NCI-H128 (cell line): ENCODE data around the gene NBDY.
"Not testable (repeated sequence)": the region's sequence is repeated elsewhere in the genome, so short reads cannot be mapped to it uniquely, and the experiment has no call there.

Source experiments
- DNase-seq: peaks from one replicate; lab custom pipeline; 2025; ENCODE audit not compliant: unreplicated experiment; lab: John Stamatoyannopoulos, UW

Gene NBDY

DNA sequence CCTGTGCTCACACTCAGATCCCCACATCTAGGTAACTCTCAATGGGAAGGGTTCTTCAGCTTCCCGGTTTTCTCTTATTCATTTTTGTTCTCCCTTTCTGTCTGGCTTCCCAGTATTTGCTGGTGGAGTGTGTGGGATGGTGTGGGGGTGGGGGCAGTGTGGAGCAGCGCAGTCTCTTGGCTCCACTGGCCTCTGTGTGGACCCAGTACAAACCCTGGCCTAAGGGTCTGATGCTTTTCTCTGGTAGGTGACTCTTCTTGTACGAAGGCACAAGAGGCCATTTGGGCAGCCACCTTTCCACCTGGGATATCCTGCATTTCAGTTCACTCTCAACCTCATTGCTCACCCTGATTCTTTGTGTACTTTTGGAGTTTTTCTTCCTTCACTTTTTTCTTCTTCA lies 71.3 kb downstream of the NBDY start:
- DNase-seq, result no peak

DNA sequence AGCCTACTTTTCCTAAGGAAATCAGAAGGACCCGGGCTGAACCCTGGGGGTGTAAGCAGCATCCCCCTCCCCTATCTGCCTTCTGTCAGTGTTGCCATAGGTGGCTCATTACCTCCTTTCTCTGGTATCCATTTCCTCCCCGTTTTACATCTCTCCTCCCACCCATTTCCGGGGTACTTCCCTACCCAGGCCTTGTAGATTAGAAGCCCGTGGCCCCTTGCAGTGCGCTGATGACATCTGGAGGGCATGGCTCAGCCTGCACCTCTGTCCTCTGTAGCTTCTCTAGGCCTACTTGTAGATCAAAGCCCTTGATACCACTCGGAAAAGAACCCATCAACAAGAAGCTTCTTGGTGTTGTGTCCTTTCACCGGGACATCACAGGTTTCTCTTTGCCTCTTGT lies 71.8 kb downstream of the NBDY start:
- no peak for DNase-seq

DNA sequence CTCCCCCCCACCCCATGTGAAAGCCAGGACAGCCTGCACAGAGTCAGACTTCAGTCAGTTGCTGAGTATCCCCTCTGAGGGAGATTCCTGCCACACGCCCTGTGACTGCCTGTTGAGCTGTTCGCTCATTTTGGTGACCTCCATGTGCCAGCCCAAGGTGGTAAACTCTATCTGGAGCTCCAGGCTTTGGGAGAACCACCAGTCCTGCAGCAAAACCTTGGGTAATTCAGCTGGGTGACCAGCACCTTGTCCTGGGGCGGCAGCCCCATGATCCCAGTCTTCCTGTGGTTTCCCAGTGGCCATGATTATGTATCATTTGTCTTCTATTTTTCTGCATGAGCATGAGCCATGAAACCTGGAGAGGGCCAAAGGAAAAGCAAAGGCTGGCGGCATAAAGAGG lies 73.4 kb downstream of the NBDY start:
- DNase-seq, result no peak

GRCh38 chrX:56802921-56803849 lies 74.1 kb downstream of the NBDY start:
- DNase-seq, result peak; percentile 22

DNA sequence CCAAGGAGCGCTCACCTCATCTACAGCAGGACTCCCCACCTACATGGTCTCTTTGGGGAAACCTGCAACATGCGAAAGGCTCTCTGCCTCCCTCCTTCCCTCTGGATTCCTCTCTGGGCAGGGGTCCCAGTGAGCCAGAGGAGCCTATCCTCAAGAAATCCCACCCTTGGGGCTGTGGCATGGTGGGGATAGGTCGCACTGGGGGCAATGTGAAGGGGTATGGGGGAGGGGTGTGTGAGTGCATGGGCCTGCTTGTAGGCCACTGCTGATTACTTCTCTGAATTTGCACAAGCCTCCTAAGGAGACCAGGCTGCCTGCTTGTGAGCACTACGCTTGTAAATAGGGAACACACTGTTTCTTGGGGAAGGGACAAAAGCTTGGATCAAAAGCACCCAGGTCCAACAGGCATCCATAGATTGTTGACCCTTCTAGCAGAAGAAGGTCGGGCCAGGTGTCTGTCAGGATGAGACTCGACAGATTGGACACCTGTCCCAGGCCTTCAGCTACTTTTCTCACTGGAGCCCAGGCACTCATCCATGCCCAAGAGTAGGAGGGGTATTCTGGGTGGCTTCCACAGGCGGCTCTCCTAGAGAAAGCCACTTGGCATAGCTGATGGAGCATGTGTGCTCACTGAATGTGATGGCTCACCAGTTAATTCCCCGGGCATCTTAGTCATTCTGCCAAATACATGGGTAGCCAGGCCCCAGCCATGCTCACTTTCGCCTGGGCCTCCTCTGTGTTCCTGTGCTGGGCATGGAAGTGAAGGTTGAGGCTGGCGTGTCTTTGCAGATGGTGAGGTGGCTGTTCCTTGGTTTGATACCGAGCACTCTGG lies 75.0 kb downstream of the NBDY start:
- no peak for DNase-seq

GRCh38 chrX:56804867-56805266 lies 75.8 kb downstream of the NBDY start:
- DNase-seq, result no peak

- no peak for DNase-seq
Observed at GRCh38 chrX:56805399-56805798, 76.4 kb downstream of the NBDY start.

DNA sequence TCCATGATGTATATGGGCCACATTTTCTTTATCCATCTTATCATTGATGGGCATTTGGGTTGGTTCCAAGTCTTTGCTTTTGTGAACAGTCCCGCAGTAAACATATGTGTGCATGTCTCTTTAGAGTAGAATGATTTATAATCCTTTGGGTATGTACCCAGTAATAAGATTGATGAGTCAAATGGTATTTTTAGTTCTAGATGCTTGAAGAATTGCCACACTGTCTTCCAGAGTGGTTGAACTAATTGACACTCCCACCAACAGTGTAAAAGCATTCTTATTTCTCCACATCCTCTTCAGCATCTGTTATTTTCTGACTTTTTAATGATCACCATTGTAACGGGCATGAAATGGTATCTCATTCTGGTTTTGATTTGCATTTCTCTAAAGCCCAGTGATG lies 77.1 kb downstream of the NBDY start:
- DNase-seq, result not testable (repeated sequence)

GRCh38 chrX:56811599-56811998 lies 82.6 kb downstream of the NBDY start:
- DNase-seq, result no peak

DNA sequence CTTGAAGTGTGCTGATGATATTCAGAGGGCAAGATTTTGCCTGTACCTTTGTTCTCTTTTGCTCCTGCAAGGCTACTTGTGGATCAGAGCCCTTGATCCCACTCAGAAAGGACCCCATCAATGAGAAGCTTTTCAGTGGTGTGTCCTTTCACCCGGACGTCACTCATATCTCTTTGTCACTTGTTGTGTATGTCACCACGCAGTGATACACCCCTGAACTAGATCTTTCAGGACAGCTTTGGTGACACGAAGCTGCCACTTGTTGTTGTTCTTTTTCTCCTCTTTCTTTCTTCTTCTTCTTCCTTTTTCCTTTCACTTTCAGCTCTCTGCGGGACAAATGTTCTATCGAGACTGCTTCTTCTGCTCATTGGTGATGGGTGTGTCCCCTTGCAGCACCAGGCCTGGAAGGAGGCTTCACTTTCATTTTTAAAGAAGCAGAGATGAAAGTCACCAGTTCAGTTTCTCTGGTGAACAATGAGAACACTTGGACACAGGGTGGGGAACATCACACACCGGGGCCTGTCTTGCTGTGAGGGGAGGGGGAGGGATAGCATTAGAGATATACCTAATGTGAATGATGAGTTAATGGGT lies 83.6 kb downstream of the NBDY start:
- DNase-seq, result no peak

- DNase-seq, result no peak
Observed at GRCh38 chrX:56813318-56813837, 84.3 kb downstream of the NBDY start.

- DNase-seq, result no peak
Observed at GRCh38 chrX:56817179-56817578, 88.1 kb downstream of the NBDY start.

GRCh38 chrX:56826020-56826419 lies 97.0 kb downstream of the NBDY start:
- DNase-seq, result no peak

- no peak for DNase-seq
Observed at GRCh38 chrX:56833626-56834025, 104.6 kb downstream of the NBDY start.

GRCh38 chrX:56853436-56853835 lies 124.4 kb downstream of the NBDY start:
- no peak for DNase-seq

DNA sequence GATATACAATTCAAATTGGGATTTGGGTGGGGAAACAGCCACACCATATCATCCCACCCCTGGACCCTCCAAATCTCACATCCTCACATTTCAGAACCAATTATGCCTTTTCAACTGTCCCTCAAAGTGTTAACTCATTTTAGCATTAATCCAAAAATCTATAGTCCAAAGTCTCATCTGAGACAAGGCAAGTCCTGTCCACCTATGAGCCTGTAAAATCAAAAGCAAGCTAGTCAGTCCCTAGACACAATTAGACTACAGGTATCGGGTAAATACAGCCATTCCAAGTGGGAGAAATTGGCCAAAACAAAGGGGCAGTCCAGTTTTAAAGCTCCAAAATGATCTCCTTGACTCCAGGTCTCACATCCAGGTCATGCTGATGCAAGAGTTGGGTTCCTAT lies 128.0 kb downstream of the NBDY start:
- no peak for DNase-seq

DNA sequence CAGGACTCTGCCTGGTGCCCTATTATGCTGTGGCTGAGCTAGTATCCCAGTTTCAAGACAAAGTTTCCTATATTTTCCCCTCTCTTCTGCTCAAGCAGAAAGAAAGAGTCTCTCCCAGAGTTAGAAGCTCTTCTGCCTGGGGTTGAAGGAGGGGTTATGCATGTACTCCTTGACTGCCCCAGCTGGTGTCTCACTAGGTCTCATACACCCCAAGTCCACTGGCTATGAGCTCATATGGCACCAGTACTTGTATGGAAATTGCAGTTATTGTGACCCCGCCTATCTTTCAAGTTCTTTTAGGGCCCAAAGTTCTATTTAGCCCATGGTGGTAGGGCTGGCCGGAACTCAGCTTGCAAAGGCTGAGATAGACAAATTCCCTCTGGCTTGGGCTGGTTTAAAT lies 131.8 kb downstream of the NBDY start:
- no peak for DNase-seq
